Activated CD4-positive, alpha-beta T cell treated with anti-CD3 and anti-CD28 coated beads, Interleukin-2, Interleukin-4, amounts not matched to agents 100 ng/mL and 50 ng/mL, durations not matched to agents 16 hours and 8 hours (primary cell): ENCODE results near the gene ARHGAP40.

ENCODE experiments used
- DNase-seq: peaks from one replicate; pipeline ENCODE4 v3.0.0-alpha.2; 2020; ENCODE audit warnings: low spot score

ARHGAP40 gene

GRCh38 chr20:38601216-38602184 is at the start of gene ARHGAP40:
Gene ARHGAP40 (plus strand): TSS chr20:38601809.
- DNase-seq: no peak

GRCh38 chr20:38554986-38555385 is 46.6 kb upstream of the ARHGAP40 start:
- no peak for DNase-seq

GRCh38 chr20:38555395-38555794 is 46.2 kb upstream of the ARHGAP40 start:
- DNase-seq: no peak

GRCh38 chr20:38557174-38557573 is 44.4 kb upstream of the ARHGAP40 start:
- DNase-seq: no peak

GRCh38 chr20:38558596-38559360 is 42.8 kb upstream of the ARHGAP40 start:
- no peak for DNase-seq

- no peak for DNase-seq
Observed at GRCh38 chr20:38559764-38560163, 41.8 kb upstream of the ARHGAP40 start.

GRCh38 chr20:38563802-38564431 is 37.7 kb upstream of the ARHGAP40 start:
- DNase-seq: no peak

- no peak for DNase-seq
Observed at GRCh38 chr20:38564680-38565079, 36.9 kb upstream of the ARHGAP40 start.

GRCh38 chr20:38566036-38566598 is 35.5 kb upstream of the ARHGAP40 start:
- DNase-seq: no peak

- DNase-seq: no peak
Observed at GRCh38 chr20:38569747-38570525, 31.7 kb upstream of the ARHGAP40 start.

GRCh38 chr20:38573413-38573812 is 28.2 kb upstream of the ARHGAP40 start:
- no peak for DNase-seq

- no peak for DNase-seq
Observed at GRCh38 chr20:38579219-38579910, 22.2 kb upstream of the ARHGAP40 start.

- no peak for DNase-seq
Observed at GRCh38 chr20:38579921-38580320, 21.7 kb upstream of the ARHGAP40 start.

GRCh38 chr20:38581013-38581412 is 20.6 kb upstream of the ARHGAP40 start, which contains the start of gene ADIG:
Gene ADIG (plus strand): TSS chr20:38581197. CDS start chr20:38581251, 54 bp downstream.
- DNase-seq: no peak

- no peak for DNase-seq
Observed at GRCh38 chr20:38581830-38582358, 19.7 kb upstream of the ARHGAP40 start.

GRCh38 chr20:38583306-38583705 is 18.3 kb upstream of the ARHGAP40 start:
- DNase-seq: no peak

- DNase-seq: no peak
Observed at GRCh38 chr20:38584099-38584763, 17.4 kb upstream of the ARHGAP40 start.

- DNase-seq: no peak
Observed at GRCh38 chr20:38585404-38586180, 16.0 kb upstream of the ARHGAP40 start.

GRCh38 chr20:38586181-38586525 is 15.5 kb upstream of the ARHGAP40 start:
- no peak for DNase-seq
